GM12801 (cell line): ENCODE data around the gene GLYATL1B.

ENCODE experiments used
- CTCF ChIP-seq: IDR thresholded peaks from one replicate; pipeline ENCODE4 v1.5.1; 2011; ENCODE audit warnings: control low read depth; ENCODE audit not compliant: insufficient read length; ENCODE audit errors: extremely low read depth

GLYATL1B gene

GRCh38 chr11:59141191-59141590 lies 55.1 kb downstream of the GLYATL1B start:
- no peak for TF ChIP-seq CTCF

GRCh38 chr11:59141673-59142460 lies 55.8 kb downstream of the GLYATL1B start:
- TF ChIP-seq CTCF = no peak

- no peak for TF ChIP-seq CTCF
These were observed 56.7 kb downstream of the GLYATL1B start, which contains the start of gene FAM111A for GRCh38 chr11:59142530-59143507. Gene FAM111A, plus strand, starts transcription at chr11:59142856. Its CDS starts 6,017 bp downstream, at chr11:59148873.

GRCh38 chr11:59144096-59144495 lies 58.0 kb downstream of the GLYATL1B start:
- TF ChIP-seq CTCF = no peak
